GM18526 (cell line): ENCODE data around the gene TRPM6.

Experiments used
- POLR2A ChIP-seq: IDR thresholded peaks from 3 replicates; pipeline ENCODE4 v1.6.1; 2011; ENCODE audit not compliant: insufficient read length; ENCODE audit errors: extremely low read depth

The TRPM6 gene

DNA sequence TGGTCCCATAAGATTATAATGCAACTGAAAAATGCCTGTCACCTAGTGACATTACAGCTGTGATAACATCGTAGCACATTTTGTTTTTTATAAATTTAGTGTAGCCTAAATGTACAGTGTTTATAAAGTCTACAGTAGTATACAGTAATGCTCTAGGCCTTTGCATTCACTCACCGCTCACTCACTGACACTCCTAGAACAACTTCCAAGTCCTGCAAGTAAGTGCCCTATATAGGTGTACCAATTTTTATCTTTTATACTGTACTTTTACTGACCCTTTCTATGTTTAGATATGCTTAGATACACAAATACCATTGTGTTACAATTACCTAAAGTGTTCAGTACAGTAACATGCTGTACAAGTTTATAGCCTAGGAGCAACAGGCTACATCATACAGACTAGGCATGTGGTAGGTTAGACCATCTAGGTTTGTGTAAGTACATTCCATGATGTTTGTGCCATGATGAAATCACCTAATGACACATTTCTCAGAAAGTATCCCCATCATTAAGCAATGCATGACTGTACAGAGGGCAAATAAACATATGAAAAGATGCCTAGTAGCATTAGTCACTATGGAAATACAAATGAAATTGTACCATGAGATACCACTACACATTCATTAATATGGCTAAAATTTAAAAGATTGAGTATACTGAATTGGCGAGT, 127.6 kb downstream of the TRPM6 start:
- no peak for TF ChIP-seq POLR2A

DNA sequence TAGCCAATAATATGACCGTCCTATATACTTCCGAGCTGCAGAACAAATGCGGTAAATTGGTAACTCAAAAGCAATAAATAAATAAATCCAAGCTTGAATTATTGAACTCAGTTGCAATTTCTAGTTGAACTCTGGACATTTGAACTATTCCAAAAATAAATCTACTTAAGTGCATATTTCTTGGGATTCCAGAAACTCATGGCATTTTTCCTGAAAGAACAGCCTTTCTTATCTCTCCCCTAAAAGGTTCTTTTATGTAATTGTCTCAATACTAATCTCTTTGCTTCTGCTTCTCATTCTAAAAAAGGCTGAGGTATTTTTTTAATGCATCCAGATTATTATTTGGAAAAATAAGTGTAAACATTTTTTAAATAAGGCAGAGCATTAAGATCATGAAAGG, 131.7 kb downstream of the TRPM6 start:
- TF ChIP-seq POLR2A = no peak

DNA sequence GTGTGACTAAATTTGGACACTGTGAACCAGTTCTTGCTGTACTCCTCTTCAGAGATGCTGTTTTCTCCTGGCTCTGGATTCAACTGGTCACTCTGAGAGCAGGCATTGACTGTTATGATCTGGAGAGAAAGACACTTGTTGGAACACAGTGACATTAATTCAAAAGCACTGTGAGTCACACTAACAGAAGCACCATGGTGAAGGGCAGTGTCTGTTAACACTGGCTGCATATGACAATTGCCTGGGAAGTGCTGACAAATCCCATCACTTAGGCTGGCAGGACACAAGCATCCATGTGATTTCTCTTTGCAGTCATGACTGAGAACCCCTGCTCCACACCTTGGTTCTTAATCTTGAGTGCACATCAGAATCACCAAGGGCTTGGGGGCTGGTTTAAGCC, 132.4 kb downstream of the TRPM6 start:
- no peak for TF ChIP-seq POLR2A

DNA sequence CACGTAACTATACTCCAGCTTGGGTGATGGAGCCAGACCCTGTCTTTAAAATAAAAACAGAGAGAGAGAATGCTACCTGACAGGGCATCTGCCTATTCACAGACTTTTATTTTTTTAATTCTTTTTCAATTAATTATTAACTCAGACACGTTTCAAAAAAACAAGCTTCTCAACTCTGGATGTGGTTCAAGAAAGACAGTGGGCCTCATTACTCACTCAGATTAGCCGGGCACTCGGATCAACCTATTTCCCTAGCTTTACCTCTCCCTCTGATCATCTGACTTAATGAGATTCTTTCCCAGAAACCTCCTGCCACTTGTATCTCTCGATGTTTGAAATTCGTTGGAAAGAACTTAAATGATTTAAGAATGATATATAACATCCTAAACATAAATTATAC, 134.1 kb downstream of the TRPM6 start:
- no peak for TF ChIP-seq POLR2A

DNA sequence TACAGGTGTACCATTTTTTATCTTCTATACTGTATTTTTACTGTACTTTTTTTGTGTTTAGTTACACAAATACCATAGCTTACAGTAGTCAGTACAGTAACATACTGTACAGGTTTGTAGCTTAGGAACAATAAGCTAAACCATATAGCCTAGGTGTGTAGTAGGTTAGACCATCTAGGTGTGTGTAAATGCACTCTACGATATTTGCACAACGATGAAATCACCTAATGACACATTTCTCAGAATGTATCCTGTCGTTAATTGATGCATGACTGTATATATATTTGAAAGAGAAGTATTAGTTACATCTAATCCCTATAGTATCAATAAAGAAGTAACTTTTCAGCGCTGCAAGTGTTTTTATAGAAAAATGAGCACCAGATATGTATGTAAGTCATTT, 138.8 kb downstream of the TRPM6 start:
- no peak for TF ChIP-seq POLR2A

GRCh38 chr9:74742792-74743730, 144.7 kb downstream of the TRPM6 start:
- no peak for TF ChIP-seq POLR2A

- no peak for TF ChIP-seq POLR2A
Observed at GRCh38 chr9:74742191-74742790, 145.4 kb downstream of the TRPM6 start.

GRCh38 chr9:74736646-74737045, 151.1 kb downstream of the TRPM6 start:
- TF ChIP-seq POLR2A = no peak

GRCh38 chr9:74735761-74736160, 152.0 kb downstream of the TRPM6 start:
- TF ChIP-seq POLR2A = no peak

DNA sequence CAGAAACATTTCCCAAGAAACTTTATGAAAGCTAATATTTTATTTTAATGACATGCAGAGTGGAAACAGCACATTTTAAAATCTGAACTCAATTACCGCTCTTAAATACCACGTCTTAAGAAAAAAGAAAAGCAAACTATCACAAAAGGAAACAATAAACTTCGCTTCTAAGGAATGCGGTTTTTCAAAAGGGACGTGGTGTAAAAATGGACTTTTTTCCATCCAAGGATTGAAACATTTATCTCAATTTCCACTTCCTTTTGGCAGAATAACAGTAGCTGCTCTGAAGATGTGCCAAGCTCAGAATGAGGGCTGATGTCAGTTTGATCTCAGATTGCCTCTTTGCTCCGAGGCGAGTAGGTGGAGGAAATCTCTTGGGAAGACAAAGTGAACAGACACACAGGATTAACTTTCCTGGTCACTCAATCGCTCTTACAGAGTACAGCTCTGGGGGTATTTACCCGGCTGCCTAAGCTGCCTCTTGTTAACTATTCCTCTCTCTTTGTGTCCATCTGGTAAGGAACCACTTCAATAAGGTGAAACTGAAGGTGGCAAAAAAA, 158.5 kb downstream of the TRPM6 start:
- TF ChIP-seq POLR2A = no peak

- TF ChIP-seq POLR2A = no peak
Observed at GRCh38 chr9:74728176-74728575, 159.5 kb downstream of the TRPM6 start.

GRCh38 chr9:74726581-74726980, 161.1 kb downstream of the TRPM6 start:
- no peak for TF ChIP-seq POLR2A

DNA sequence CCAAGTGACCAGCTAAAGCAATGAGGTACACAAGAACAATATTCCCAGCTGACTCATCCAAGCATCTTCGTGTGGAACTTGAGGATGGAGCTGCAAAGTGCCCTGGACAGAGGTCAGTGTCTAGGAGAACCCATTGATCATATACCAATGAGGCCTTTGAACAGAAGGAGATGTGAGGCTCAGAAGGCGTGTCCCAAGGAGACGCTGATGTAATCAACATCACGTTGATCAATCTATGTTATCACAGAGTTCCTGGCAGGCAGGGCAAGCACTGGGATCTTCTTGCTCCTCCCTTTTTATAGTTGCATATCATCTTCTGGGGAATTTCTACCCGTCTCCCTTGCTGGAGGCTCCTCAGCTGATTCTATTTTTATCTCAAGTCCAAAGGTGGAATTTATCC, 163.4 kb downstream of the TRPM6 start:
- TF ChIP-seq POLR2A = no peak

- TF ChIP-seq POLR2A = no peak
Observed at GRCh38 chr9:74721696-74722660, 165.7 kb downstream of the TRPM6 start.

- TF ChIP-seq POLR2A = no peak
Observed at GRCh38 chr9:74719306-74719705, 168.4 kb downstream of the TRPM6 start.

- no peak for TF ChIP-seq POLR2A
Observed at GRCh38 chr9:74718709-74719108, 169.0 kb downstream of the TRPM6 start.
